HG02642 (cell line): ENCODE results near the gene SOD2.
A peak's percentile ranks its signal among the peaks of the same experiment; 100 is the strongest.
"Not testable (repeated sequence)": the region's sequence is repeated elsewhere in the genome, so short reads cannot be mapped to it uniquely, and the experiment has no call there.

Experiments used
- ATAC-seq: cut with Tn5 transposase; IDR thresholded peaks from one replicate; pipeline ENCODE4 v1.9.1; 2021; ENCODE audit warnings: mild to moderate bottlenecking; ENCODE audit not compliant: unreplicated experiment, poor library complexity

Gene SOD2

DNA sequence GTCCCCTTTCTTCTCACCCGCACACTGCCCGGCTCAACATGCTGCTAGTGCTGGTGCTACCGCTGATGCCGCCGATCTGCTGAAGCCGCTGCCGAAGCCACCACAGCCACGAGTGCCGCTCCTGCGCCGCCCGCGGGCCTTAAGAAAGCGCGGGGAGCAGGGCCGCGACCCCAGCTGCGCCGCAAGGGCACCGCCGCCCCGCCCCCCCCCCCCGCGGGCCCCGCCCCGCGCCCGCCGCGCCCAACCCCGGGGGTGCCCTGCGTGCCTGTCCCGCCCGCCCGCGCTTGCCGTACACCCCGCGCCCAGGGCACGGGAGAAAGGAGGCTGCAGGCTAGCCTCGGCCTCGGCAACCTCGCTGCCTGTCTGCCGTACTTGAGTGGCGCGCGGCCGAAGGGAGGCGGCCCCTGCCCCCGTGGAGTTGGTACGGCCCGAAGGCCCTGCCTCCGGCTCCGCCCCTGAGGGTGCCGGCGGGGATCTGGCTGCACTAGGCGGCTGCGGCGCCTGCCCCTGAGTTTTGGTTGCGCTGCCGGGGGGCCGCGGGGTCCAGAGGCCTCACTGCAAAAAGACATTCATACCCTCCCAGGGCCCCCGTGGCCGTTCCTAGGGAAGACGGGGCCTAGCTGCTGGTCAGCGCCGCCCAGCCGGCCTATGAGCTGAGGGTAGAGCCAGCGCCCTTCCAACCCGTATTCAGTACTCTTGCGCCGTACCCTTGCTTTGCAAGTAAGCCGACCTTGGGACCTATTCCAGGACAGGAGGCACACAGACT is at the start of gene SOD2:
TSS of gene SOD2 (minus strand) at position 114 of the 766 bp plus-strand sequence. CDS start at position 40, 74 bp downstream.
- peak; percentile 82 for ATAC-seq

DNA sequence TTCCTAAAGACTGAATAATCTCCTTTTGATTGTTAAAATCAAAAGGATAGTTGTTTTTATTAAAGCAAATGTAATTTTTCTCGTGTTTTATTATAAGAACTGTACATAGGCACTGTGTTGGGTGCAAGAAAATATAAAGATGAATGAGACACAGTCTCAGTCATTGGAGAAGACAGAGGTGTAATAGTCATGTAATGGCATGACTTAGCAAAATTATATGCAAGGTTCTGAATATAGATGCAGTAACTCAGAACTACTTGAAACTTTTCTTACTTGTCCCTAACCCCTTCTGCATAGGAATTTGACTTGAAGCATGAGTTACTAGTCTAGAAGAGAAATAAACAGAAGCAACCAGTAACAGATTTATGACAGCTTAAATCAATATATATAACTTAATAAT is 49.1 kb upstream of the SOD2 start:
- ATAC-seq = no peak

DNA sequence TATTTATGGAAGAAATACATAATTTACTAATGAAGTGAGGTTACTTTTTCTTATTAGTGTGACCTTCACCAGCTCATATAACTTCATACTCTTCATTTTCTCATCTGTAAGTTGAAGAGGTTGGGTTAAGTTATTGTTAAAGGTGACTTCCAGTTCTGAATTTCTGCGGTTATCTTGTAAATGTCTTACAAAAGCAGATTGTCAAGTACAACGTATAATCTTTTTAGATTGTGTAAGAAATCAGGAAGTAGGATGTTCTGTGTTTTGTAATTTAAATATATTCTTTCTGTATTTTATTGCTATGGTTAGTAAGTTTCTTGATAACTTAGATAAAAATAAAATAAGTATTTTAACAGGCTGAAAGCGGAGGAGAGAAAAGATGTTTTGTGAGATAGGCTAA is 46.3 kb upstream of the SOD2 start:
- ATAC-seq = no peak

DNA sequence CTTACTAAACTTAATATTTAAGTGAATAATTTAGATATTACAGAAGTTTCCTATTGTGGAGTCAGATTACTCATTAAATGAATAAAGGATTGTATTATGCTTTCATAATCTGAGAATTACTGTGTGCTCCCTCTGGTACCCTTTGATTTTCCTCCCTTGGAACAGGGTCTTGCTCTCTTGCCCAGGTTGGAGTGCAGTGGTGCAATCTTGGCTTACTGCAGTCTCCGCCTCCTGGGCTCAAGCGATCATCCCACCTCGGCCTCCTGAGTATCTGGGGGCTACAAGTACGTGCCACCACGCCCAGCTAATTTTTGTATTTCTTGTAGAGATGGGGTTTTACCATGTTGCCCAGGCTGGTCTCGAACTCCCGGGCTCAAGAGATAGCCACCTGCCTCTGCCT is 43.9 kb upstream of the SOD2 start:
- ATAC-seq = no peak

DNA sequence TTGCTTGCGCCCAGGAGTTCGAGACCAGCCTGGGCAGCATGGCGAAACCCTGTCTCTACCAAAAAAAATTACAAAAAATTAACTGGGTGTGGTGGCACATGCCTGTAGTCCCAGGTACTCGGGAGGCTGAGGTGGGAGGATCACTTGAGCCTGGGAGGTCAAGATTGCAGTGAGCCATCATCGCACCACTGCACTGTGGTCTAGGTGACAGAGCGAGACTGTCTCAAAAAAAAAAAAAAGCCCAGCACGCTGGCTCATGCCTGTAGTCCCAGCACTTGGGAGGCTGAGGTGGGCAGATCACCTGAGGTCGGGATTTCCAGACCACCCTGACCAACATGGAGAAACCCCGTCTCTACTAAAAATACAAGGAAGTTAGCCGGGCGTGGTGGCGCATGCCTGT is 40.4 kb upstream of the SOD2 start:
- ATAC-seq = not testable (repeated sequence)

DNA sequence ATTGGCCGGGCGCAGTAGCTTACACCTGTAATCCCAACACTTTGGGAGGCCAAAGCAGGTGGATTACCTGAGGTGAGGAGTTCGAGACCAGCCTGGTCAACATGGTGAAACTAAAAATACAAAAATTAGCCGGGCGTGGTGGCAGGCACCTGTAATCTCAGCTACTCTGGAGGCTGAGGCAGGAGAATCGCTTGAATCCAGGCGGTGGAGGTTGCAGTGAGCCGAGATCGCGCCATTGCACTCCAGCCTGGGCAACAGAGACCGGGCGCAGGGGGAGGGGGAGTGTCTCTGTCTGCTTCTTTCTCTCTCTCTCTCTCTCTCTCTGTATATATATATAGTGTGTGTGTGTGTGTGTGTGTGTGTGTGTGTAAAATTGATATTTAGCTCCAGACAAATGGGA is 39.5 kb upstream of the SOD2 start:
- ATAC-seq = not testable (repeated sequence)

DNA sequence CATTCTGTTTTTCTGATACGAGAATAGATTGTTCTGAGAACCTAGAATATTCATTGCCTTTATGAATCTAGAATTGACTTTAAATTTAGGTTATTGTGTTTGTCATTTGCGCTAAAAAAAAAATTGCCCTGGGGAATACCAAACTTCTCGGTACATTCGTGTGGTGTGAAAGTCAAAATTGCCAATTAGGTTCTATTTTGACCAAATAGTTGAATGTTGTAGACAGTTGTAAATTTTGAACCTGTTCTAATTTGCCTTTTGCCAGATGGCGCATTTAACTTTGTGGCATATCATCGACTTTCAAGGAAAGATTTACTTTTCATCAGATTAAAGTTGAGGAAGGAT is 37.3 kb upstream of the SOD2 start:
- no peak for ATAC-seq

DNA sequence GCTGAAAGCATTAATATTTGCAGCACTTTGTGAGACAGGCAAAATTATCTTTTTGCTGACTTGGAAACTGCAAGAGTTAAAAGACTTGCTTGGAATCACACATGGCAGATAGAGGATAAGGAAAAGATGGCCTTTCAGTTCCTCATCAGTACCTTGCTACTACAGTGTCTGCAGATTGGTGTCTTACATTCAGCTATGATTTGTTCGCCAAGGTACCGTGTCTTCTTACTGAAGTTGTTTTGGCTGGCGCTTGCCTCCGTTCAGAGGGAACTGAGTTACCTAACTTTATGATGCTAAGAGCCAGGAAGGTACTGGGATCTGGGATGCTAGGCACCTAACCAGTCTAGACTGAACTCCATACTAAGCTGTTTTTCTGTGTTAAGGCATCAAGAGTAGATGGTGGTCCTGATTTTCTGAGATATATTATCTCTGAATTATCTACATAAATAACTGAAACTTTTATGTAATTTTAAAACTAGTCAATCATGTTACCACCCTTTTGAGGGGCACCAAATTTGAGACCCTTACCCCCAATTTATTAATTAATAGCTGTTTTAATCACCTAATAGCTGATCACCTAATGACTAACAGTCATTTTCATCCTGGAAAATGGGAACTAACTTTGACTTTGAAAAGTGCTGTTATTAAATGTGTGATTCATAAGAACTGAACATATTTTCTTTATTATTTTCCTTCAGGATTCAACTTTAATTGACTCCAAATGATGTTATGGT is 36.7 kb upstream of the SOD2 start:
- ATAC-seq = no peak

DNA sequence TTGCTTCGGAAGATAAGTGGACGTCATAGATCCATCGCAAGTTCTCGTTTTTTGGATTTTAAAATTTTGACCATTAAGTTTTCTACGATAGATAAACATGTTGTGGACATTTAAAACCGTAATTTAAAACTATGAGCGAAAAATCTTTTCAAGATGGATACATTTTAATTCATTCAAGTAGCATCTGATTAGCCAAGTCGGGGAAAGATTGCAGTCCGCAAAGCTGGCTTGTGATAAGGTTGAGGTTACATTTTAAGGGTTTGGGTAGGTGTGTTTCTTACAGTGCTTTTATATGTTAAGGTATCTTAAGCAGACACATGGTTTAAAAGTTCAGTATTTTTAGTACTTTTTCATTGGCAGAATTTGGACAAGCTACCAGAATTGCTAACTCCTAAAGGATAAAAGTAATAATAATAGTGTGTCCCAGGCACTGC is 35.5 kb upstream of the SOD2 start:
- ATAC-seq = no peak

DNA sequence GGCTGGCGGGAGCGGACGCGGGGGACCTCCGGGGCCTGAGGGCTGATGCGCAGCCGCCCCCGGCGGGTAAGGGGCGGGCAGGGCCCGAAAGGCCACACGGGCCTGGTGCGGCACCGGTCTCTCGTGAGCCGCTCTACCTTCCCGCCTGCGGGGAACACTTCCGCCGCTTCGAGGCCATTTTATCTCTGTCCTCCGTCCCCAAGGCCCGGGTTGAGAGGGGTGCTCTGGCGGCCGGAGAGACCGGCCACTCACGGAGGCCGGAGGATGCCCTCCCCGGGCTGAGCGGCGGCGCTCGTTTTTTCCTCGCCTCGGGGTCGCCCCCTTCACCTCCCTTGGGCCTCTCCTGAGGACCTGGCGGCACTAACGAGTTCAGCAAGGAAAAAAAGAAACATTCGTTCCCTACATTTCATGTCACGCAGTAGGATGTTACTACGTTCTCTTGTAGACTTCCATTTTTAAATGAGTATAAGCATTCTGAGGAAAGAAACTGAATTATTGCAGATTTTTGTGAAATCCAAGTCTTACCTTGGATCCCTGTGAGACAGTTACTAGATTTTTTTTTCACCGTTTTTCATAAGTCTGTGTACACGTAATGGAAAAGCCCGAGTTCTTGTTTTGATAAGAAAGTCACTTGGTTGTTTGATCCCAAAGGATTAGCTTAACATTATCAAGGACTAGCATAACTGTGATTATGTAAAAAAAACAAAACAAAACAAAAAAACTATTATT is 34.8 kb upstream of the SOD2 start:
- ATAC-seq = peak; percentile 43

DNA sequence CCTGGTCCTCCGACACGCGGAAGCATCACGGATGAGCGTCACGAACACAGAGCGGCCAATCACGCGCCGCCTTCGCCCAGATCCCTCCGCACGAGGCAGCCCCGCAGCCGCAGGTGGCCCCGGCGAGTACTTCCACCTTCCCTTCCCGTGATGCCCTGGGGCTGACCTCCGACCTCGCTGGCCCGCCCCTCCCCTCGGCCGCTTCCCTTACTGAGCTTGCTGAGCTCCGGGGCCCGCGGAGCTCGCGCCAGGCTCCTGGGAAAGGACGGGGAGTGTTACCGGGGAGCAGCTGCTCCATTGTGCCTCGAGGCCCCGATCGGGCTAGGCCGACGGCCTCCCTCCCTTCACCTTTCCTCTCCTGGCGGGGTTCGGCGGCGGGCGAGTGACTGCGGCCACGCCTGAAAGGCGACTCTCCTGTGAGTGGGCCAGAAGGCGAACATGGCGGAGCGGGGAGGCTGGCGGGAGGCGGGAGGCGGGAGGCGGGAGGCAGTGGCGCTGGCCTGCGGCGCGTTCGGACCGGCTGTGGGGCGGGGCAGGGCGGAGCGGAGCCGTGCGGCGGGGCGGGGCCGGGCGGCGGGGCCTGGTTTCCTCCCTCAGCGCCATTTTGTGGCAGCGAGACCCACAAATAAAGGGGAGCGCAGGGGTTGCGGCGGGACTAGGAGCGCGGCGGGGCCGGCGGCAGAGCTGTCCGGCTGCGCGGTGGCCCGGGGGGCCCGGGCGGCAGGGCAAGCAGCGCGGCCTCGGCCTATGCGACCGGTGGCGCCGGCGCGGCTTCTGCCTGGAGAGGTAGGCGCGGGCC is 34.1 kb upstream of the SOD2 start, which contains the start of gene WTAP:
TSS of gene WTAP (plus strand) at position 589 of the 799 bp plus-strand sequence. CDS start 8,760 bp downstream, outside the sequence.
- peak; percentile 80 for ATAC-seq

DNA sequence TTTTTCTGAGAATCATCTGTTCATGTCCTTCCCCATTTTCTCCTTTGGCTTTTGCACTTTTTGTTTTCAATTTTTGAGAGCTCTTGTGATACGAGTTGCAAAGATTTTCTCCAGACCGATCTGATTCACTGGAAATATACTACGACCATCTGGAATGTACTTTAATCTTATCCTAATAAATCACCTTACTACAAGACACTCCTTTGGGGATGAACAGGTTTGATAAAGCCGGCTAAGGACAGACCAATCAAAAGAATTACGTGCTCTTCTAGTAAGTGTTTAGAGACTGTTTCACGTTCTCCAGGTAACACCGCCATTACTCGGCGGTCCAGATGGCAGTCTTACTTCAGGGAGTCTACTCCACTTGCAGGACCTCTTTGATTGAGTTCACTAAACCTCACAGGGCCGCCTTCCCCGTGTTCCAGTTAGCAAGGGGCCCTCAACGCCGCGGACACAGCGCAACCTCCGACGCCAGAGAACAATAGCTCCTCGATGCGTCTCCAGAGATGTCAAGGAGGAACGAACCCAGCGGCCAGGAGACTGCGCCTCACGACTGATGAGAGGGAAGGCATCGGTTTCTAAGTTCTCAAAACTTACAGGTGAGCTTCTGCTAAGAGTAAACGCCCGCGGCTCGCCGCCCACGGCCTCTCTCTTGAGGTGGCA is 33.3 kb upstream of the SOD2 start:
- ATAC-seq = peak; percentile 26

DNA sequence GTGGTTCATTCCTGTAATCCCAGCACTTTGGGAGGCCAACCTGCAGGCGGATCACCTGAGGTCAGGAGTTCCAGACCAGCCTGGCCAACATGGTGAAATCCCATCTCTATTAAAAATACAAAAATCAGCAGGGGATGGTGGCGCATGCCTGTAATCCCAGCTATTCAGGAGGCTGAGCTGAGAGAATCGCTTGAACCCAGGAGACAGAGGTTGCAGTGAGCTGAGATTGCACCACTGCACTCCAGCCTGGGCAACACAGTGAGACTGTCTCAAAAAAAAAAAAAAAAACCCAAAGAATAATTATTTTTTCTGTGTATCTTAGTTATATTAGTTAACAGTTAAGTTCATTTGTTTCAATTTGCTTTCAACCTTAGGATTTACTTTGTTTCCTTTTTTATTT is 32.2 kb upstream of the SOD2 start:
- not testable (repeated sequence) for ATAC-seq

DNA sequence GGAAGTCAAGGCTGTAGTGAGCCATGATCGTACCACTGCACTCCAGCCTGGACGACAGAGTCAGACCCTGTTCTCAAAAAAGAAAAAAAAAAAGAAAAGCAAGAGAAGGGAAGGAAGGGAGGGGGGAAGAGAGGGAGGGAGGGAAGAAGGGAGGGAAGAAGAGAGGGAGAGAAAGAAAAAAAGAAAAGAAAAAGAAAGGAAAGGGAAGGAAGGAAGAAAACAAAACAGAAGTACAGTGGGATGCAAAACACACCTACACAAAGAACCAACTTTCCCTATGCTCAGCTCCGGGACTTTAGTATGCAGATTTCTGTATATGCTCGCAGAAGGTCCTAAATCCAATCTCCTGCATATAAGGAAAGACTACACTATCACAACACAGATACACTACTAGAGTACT is 31.7 kb upstream of the SOD2 start:
- ATAC-seq = no peak

DNA sequence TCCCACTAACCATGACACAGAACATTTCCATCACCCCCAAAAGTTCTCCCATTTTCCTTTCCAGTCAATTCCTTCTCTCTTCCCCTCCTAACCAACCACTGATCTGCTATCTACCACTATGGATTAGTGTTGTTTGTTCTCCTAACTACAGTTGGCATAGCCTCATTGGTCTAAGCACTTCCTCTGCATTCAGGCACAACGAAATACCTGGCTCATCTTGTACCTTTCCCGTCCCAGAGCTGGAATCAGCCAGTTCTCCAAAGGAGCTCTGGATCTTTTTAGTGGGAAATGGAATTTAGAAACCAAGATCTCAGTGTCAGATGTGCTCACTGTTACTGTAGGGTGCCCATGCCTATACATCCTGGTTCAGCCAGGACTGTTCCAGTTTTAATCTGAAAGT is 30.2 kb upstream of the SOD2 start:
- no peak for ATAC-seq

DNA sequence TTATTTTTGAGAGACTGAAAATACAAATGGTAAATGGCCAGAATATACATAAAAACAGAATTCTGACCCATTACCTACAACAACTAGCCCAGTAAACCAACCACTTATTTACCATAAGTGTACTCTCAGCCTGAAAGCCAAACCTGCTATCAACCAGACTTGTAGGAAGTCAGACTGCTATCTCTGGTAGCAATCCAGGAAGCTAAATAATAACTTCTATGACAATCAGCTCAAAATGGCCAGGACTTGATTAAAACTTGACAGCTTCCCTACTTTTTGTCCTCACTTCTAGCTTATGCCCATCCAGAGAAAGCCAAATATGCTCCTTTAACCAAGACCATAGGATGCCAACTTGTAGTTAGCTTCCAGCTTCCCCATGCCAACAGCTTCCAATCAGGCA is 29.6 kb upstream of the SOD2 start:
- no peak for ATAC-seq

DNA sequence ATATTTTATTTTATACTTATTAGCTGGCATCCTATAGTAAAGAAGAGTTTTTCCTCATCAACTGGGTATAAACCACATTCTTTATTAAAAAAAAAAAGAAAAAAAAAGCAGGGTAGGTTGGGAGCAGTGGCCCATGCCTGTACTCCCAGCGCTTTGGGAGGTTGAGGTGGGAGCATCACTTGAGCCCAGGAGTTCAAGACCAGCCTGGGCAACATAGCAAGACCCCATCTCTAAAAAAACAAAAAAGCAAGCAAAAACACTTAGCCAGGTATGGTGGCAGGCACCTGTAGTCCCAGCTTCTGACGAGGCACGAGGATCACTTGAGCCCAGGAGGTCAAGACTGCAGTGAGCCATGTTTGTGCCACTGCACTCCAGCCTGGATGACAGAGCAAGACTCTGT is 28.9 kb upstream of the SOD2 start:
- ATAC-seq = not testable (repeated sequence)

DNA sequence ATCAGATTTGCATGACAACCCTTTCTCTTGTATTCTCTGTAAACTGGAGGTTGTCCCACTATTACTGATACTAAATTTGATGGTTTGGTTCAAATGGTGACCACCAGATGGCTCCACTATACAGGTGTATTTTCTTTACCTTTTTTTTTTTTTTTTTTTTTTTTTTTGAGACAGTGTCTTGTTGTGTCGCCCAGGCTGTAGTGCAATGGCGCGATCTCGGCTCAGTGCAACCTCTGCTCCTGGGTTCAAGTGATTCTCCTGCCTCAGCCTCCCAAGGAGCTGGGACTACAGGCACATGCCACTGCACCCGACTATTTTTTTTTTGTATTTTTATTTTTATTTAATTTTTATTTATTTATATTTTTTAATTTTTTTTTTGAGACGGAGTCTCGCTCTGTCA is 27.7 kb upstream of the SOD2 start:
- no peak for ATAC-seq

DNA sequence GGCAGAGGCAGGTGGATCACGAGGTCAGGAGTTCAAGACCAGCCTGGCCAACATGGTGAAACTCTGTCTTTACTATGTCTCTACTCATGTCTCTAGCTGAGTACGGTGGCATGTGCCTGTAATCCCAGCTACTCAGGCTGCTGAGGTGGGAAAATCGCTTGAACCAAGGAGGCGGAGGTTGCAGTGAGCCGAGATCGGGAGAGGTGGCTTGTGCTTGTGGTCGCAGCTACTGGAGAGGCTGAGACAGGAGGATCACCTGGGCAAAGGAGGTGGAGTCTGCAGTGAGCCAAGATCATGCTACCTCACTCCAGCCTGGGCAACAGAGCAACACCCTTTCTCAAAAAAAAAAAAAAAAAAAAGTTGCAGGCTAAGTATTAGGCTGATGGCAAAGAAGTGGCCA is 26.2 kb upstream of the SOD2 start:
- ATAC-seq = no peak

DNA sequence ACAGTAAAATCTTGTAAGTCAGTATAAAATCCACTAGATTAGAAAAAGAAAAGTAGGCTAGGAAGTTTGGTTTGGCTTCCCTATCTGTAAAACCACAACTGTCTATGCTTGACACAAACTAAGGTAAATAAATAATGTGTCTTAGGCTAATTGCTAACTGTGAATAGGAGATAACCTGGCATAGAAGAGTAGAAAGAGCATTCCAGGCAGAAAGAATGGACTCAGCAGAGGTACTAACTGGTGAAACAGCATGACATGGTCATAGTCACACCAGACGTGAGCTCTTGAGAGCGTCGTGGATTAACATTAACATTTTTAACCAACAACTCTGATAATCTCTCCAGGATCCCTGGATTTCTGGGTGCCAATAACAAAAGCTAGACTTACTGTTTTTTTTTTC is 25.6 kb upstream of the SOD2 start:
- ATAC-seq = no peak
